GM18508 (cell line): ENCODE results near the gene TAS1R3.
A peak's percentile ranks its signal among the peaks of the same experiment; 100 is the strongest.
"Not testable (repeated sequence)": the region's sequence is repeated elsewhere in the genome, so short reads cannot be mapped to it uniquely, and the experiment has no call there.

Experiments
- ATAC-seq: cut with Tn5 transposase; IDR thresholded peaks from one replicate; pipeline ENCODE4 v1.9.1; 2021; ENCODE audit warnings: moderate number of reproducible peaks; ENCODE audit not compliant: insufficient read depth, unreplicated experiment

Gene TAS1R3

GRCh38 chr1:1364266-1364665 lies 33.2 kb downstream of the TAS1R3 start:
- no peak for ATAC-seq

- no peak for ATAC-seq
Measured at GRCh38 chr1:1365875-1366698, 35.0 kb downstream of the TAS1R3 start.

- ATAC-seq: no peak
Measured at GRCh38 chr1:1366699-1367066, 35.6 kb downstream of the TAS1R3 start.

GRCh38 chr1:1367315-1367714 lies 36.2 kb downstream of the TAS1R3 start:
- ATAC-seq: no peak

GRCh38 chr1:1370094-1370493 lies 39.0 kb downstream of the TAS1R3 start:
- not testable (repeated sequence) for ATAC-seq

- ATAC-seq: no peak
Measured at GRCh38 chr1:1370771-1371300, 39.8 kb downstream of the TAS1R3 start.

GRCh38 chr1:1371364-1371745 lies 40.3 kb downstream of the TAS1R3 start:
- no peak for ATAC-seq

GRCh38 chr1:1371746-1372711 lies 40.9 kb downstream of the TAS1R3 start:
- ATAC-seq: no peak

GRCh38 chr1:1373051-1373814 lies 42.2 kb downstream of the TAS1R3 start:
- no peak for ATAC-seq

- ATAC-seq: no peak
Measured at GRCh38 chr1:1373815-1374588, 42.9 kb downstream of the TAS1R3 start.

- ATAC-seq: no peak
Measured at GRCh38 chr1:1374589-1374928, 43.5 kb downstream of the TAS1R3 start.

- peak; percentile 68 for ATAC-seq
Measured at GRCh38 chr1:1374929-1375662, 44.0 kb downstream of the TAS1R3 start, which contains the start of gene AURKAIP1. TSS of gene AURKAIP1 (minus strand) at chr1:1375207. CDS start at chr1:1374756, 451 bp downstream.

GRCh38 chr1:1376551-1377226 lies 45.6 kb downstream of the TAS1R3 start:
- ATAC-seq: no peak

GRCh38 chr1:1377540-1378205 lies 46.6 kb downstream of the TAS1R3 start:
- no peak for ATAC-seq

GRCh38 chr1:1380860-1381259 lies 49.8 kb downstream of the TAS1R3 start:
- ATAC-seq: no peak

- ATAC-seq: no peak
Measured at GRCh38 chr1:1381294-1381693, 50.2 kb downstream of the TAS1R3 start.
